GM21423 (cell line): ENCODE measurements around the gene XAB2.

Experiments
- ATAC-seq: cut with Tn5 transposase; IDR thresholded peaks from one replicate; pipeline ENCODE4 v1.9.1; 2021; ENCODE audit warnings: mild to moderate bottlenecking, moderate library complexity; ENCODE audit not compliant: unreplicated experiment

The XAB2 gene

GRCh38 chr19:7633698-7634097, 4.4 kb upstream of the XAB2 start, which contains the start of gene PCP2:
TSS of gene PCP2 (minus strand) at chr19:7633719. CDS start at chr19:7633457, 262 bp downstream.
- no peak for ATAC-seq

- ATAC-seq = no peak
These were observed 3.2 kb upstream of the XAB2 start for GRCh38 chr19:7632340-7633203.

- no peak for ATAC-seq
These were observed 2.2 kb upstream of the XAB2 start for GRCh38 chr19:7631577-7631976.

GRCh38 chr19:7628589-7629311, 595 bp downstream of the XAB2 start:
- ATAC-seq = no peak

GRCh38 chr19:7627166-7627565, 2.2 kb downstream of the XAB2 start:
- ATAC-seq = no peak

- no peak for ATAC-seq
These were observed 3.5 kb downstream of the XAB2 start for GRCh38 chr19:7625763-7626372.

- no peak for ATAC-seq
These were observed 4.5 kb downstream of the XAB2 start for GRCh38 chr19:7624810-7625209.

- no peak for ATAC-seq
These were observed 5.4 kb downstream of the XAB2 start for GRCh38 chr19:7623725-7624603.

- ATAC-seq = no peak
These were observed 6.2 kb downstream of the XAB2 start for GRCh38 chr19:7622933-7623685.

GRCh38 chr19:7620442-7621412, 8.6 kb downstream of the XAB2 start:
- ATAC-seq = no peak

- ATAC-seq = no peak
These were observed 9.5 kb downstream of the XAB2 start for GRCh38 chr19:7619671-7620441.

- ATAC-seq = no peak
These were observed 10.4 kb downstream of the XAB2 start for GRCh38 chr19:7618771-7619510.

- no peak for ATAC-seq
These were observed 11.0 kb downstream of the XAB2 start for GRCh38 chr19:7618348-7618747.

- ATAC-seq = no peak
These were observed 11.6 kb downstream of the XAB2 start for GRCh38 chr19:7617735-7618134.

- no peak for ATAC-seq
These were observed 12.2 kb downstream of the XAB2 start for GRCh38 chr19:7617172-7617571.

- ATAC-seq = no peak
These were observed 14.2 kb downstream of the XAB2 start for GRCh38 chr19:7614859-7615741.
